ENCODE results near the gene METTL23. TPM values are rescaled to one million over a fixed set of nuclear protein-coding genes. Genes with fewer than 3 reads are reported as not detected.
A peak's percentile ranks its signal among the peaks of the same experiment; 100 is the strongest.

Gene METTL23
- total RNA-seq, 4 donors from 2014 or later = 18.3 to 29.7 (median 23.0) TPM

- TF ChIP-seq POLR2A (IDR thresholded peaks at IDR 0.05; ENCODE audit: low read depth) = no peak
- TF ChIP-seq POLR2AphosphoS5 (IDR thresholded peaks at IDR 0.05) = peak in 1 of 2 donors; percentile 12
- Histone ChIP-seq H3K36me3 (peaks cover 20 to 68% (median 49%) of the 10 kb centered on the region in 4 donors), H3K4me1 (peaks cover 55 to 81% (median 76%) of the 10 kb centered on the region in 4 donors), H3K27me3 (no peaks in the 10 kb centered on the region), H3K27ac (replicated peaks in 1 of 4) (peak overlapping the region in 2 of 4 donors; percentile 99 to 100), H3K4me3 (no peak overlapping the region), H3K9me3 (no peaks in the 10 kb centered on the region)
- 63% methylated on average over 3 of the region's 3 CpGs for WGBS
- intact Hi-C loops (cut with DNase I) = no loop called here
- no peak for DNase-seq (ENCODE audit: extremely low spot score)
These were observed 6.3 kb downstream of the METTL23 start for GRCh38 chr17:76732734-76733617.

- H3K27ac ChIP-seq (replicated peaks in 1 of 4) = peak overlapping the region in 2 of 4 donors; percentile 99 to 100
- intact Hi-C loops (cut with DNase I) = no loop called here
- H3K27me3 ChIP-seq = no peaks in the 10 kb centered on the region
- 64% methylated on average over 1 of the region's 1 CpG for WGBS
- no peak for DNase-seq (ENCODE audit: extremely low spot score)
- H3K9me3 ChIP-seq = no peaks in the 10 kb centered on the region
- H3K36me3 ChIP-seq = peaks cover 20 to 68% (median 49%) of the 10 kb centered on the region in 4 donors
- peaks cover 56 to 78% (median 75%) of the 10 kb centered on the region in 4 donors for H3K4me1 ChIP-seq
- TF ChIP-seq POLR2A (IDR thresholded peaks at IDR 0.05; ENCODE audit: low read depth) (no peak), POLR2AphosphoS5 (IDR thresholded peaks at IDR 0.05) (no peak), EP300 (IDR thresholded peaks at IDR 0.05) (no peak), CTCF (IDR thresholded peaks at IDR 0.05) (no peak)
- peak overlapping the region in 1 of 4 donors; percentile 92 for H3K4me3 ChIP-seq
These were observed 6.9 kb downstream of the METTL23 start for GRCh38 chr17:76733618-76733957.

GRCh38 chr17:76734080-76734840 is 7.6 kb downstream of the METTL23 start:
- 19% methylated on average over 8 of the region's 8 CpGs for WGBS
- intact Hi-C loops (cut with DNase I) = no loop called here
- peaks cover 20 to 68% (median 49%) of the 10 kb centered on the region in 4 donors for H3K36me3 ChIP-seq
- H3K4me1 ChIP-seq = peaks cover 58 to 78% (median 75%) of the 10 kb centered on the region in 4 donors
- TF ChIP-seq CTCF (IDR thresholded peaks at IDR 0.05) (no peak), POLR2AphosphoS5 (IDR thresholded peaks at IDR 0.05) (no peak), EP300 (IDR thresholded peaks at IDR 0.05) (no peak)
- H3K27me3 ChIP-seq = no peaks in the 10 kb centered on the region
- H3K4me3 ChIP-seq = peak overlapping the region; percentile 22 to 97 (median 93)
- H3K9me3 ChIP-seq = no peaks in the 10 kb centered on the region
- H3K27ac ChIP-seq (replicated peaks in 1 of 4) = peak overlapping the region; percentile 99 to 100 (median 99)
- DNase-seq (ENCODE audit: extremely low spot score) = no peak

- DNase-seq (ENCODE audit: extremely low spot score) = no peak
- Histone ChIP-seq H3K27ac (replicated peaks in 1 of 4) (peak overlapping the region; percentile 99 to 100 (median 99)), H3K9me3 (no peaks in the 10 kb centered on the region), H3K36me3 (peaks cover 20 to 61% (median 49%) of the 10 kb centered on the region in 4 donors), H3K4me3 (peak overlapping the region; percentile 84 to 97 (median 93)), H3K27me3 (no peaks in the 10 kb centered on the region), H3K4me1 (peaks cover 54 to 78% (median 75%) of the 10 kb centered on the region in 4 donors)
- 8% methylated on average over 5 of the region's 5 CpGs for WGBS
- intact Hi-C loops (cut with DNase I) = no loop called here
- TF ChIP-seq EP300 (IDR thresholded peaks at IDR 0.05) (no peak), CTCF (IDR thresholded peaks at IDR 0.05) (no peak), POLR2AphosphoS5 (IDR thresholded peaks at IDR 0.05) (no peak), POLR2A (IDR thresholded peaks at IDR 0.05; ENCODE audit: low read depth) (no peak)
These were observed 8.4 kb downstream of the METTL23 start for GRCh38 chr17:76735006-76735405.

Data from esophagus muscularis mucosa (tissue), 4 donors.